ENCODE results near the gene TFEB. TPM values are rescaled to one million over a fixed set of nuclear protein-coding genes. Genes with fewer than 3 reads are reported as not detected.

Gene TFEB
- total and polyA plus RNA-seq, 4 donors = 1.1 to 6.2 (median 3.8) TPM

DNA sequence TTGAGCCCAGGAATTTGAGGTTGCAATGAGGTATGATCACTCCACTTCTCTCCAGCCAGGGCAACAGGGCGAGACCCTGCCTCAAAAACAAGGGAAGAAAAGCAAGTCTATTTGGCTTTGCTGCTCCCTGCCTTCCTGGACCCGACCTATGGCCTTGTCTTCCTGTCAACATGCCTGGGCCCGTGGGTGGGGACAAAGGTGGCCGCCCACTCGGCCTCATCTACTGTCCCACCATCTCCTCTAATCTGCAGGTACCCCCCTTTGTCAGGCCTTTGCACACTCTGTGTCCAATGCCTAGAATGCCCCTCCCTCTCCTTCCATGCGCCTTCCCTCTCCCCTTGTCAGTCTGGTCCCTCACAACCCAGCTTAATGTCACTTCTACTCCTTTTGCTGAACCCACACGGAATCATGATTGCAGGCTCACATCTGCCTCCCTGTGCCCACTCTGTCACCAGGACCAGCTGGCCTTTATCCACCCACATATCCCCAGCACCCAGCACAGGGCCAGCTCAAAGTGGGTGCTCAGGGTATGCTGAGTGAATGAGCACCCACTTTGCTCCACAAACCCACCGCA, 56.8 kb downstream of the TFEB start:
- Histone ChIP-seq H3K4me3 (ENCODE audit: low read depth in 1 of 3, low read length in 3 of 3) (no peak overlapping the region), H3K4me1 (ENCODE audit: control insufficient read depth in 4 of 4, insufficient read depth in 4 of 4, low read length in 3 of 4) (peaks cover 0 to 16% (median 8%) of the 10 kb centered on the region in 4 donors), H3K9me3 (ENCODE audit: control insufficient read depth in 4 of 4, low read length in 3 of 4) (no peaks in the 10 kb centered on the region), H3K36me3 (ENCODE audit: control insufficient read depth in 4 of 4, insufficient read depth in 3 of 4, low read depth in 1 of 4, low read length in 3 of 4) (no peaks in the 10 kb centered on the region), H3K27me3 (ENCODE audit: control insufficient read depth in 4 of 4, insufficient read depth in 4 of 4, low read length in 3 of 4) (peaks cover 0 to 3% (median 0%) of the 10 kb centered on the region in 4 donors), H3K9ac (ENCODE audit: low read depth in 1 of 2, low read length in 2 of 2) (no peak overlapping the region), H3K27ac (ENCODE audit: low read depth in 1 of 2, low read length in 2 of 2) (no peak overlapping the region)
- TF ChIP-seq, protein P1, sequence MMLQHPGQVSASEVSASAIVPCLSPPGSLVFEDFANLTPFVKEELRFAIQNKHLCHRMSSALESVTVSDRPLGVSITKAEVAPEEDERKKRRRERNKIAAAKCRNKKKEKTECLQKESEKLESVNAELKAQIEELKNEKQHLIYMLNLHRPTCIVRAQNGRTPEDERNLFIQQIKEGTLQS (IDR thresholded peaks at IDR 0.05) = no peak
- peak in 1 of 2 donors; percentile 29 for TF ChIP-seq HNF4A (conservative IDR thresholded peaks at IDR 0.05)
- no peak for DNase-seq (ENCODE audit: low spot score)
- 76% methylated on average over 8 of the region's 8 CpGs for WGBS

DNA sequence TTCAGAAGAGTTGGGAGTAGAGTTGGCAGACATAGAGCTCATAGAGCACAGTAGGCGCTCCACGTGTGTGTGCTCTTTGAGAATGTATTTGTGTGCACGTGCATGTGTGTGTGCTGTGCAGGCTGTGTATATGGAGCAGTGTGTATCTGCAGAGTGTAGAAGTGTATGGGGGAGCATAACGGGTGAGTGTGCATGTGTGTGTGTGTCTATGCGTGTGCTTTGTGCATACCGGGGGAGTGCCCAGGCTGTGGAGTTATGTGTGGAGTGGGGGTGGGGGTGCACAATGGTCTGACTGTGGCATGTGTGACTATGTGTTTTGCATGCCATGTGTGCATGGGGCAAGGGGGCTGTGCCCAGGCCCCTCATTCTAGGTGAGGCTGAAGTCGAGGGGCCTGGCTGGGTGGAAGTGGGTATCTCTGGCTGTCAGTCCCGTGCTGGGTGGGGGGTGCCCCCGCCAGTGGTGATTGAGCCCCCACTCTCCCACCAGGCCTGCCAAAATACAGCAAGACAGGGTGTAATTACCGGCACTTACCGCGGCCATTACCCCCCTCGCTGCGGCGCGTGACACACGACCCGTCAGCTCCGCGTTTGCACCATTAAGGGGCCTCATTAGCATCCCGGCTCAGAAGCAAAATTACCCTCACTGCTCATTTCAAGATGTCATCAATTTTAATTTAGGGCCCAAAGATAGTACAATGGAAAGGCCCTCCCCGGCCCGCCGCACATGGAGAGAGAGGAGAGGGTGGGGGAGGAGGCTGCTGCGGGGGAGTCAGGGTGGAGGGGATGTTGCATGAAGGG, 58.1 kb downstream of the TFEB start:
- no peak for DNase-seq (ENCODE audit: low spot score)
- H3K4me3 ChIP-seq (ENCODE audit: low read depth in 1 of 3, low read length in 3 of 3) = no peak overlapping the region
- TF ChIP-seq YY1 (IDR thresholded peaks at IDR 0.05) = no peak
- no peak for TF ChIP-seq GABPA (IDR thresholded peaks at IDR 0.05 in 1 of 2, conservative IDR thresholded peaks at IDR 0.05 in 1 of 2)
- no peak for TF ChIP-seq SP1 (IDR thresholded peaks at IDR 0.05)
- TF ChIP-seq NR2F2 (IDR thresholded peaks at IDR 0.05) = no peak
- TF ChIP-seq, protein P2, sequence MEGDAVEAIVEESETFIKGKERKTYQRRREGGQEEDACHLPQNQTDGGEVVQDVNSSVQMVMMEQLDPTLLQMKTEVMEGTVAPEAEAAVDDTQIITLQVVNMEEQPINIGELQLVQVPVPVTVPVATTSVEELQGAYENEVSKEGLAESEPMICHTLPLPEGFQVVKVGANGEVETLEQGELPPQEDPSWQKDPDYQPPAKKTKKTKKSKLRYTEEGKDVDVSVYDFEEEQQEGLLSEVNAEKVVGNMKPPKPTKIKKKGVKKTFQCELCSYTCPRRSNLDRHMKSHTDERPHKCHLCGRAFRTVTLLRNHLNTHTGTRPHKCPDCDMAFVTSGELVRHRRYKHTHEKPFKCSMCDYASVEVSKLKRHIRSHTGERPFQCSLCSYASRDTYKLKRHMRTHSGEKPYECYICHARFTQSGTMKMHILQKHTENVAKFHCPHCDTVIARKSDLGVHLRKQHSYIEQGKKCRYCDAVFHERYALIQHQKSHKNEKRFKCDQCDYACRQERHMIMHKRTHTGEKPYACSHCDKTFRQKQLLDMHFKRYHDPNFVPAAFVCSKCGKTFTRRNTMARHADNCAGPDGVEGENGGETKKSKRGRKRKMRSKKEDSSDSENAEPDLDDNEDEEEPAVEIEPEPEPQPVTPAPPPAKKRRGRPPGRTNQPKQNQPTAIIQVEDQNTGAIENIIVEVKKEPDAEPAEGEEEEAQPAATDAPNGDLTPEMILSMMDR (IDR thresholded peaks at IDR 0.05; ENCODE audit: low read depth, low read length, missing input control) = no peak
- TF ChIP-seq, protein P1 (IDR thresholded peaks at IDR 0.05) = no peak
- no peak for TF ChIP-seq EGR1 (IDR thresholded peaks at IDR 0.05; ENCODE audit: low read depth in 2 of 2)
- no peak for TF ChIP-seq RAD21 (IDR thresholded peaks at IDR 0.05)
- TF ChIP-seq JUND (IDR thresholded peaks at IDR 0.05) = no peak
- TF ChIP-seq HNF4G (IDR thresholded peaks at IDR 0.05) = no peak
- TF ChIP-seq, protein P3, sequence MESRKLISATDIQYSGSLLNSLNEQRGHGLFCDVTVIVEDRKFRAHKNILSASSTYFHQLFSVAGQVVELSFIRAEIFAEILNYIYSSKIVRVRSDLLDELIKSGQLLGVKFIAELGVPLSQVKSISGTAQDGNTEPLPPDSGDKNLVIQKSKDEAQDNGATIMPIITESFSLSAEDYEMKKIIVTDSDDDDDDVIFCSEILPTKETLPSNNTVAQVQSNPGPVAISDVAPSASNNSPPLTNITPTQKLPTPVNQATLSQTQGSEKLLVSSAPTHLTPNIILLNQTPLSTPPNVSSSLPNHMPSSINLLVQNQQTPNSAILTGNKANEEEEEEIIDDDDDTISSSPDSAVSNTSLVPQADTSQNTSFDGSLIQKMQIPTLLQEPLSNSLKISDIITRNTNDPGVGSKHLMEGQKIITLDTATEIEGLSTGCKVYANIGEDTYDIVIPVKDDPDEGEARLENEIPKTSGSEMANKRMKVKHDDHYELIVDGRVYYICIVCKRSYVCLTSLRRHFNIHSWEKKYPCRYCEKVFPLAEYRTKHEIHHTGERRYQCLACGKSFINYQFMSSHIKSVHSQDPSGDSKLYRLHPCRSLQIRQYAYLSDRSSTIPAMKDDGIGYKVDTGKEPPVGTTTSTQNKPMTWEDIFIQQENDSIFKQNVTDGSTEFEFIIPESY (IDR thresholded peaks at IDR 0.05) = no peak
- no peak for TF ChIP-seq TAF1 (conservative IDR thresholded peaks at IDR 0.05)
- TF ChIP-seq, protein P4, sequence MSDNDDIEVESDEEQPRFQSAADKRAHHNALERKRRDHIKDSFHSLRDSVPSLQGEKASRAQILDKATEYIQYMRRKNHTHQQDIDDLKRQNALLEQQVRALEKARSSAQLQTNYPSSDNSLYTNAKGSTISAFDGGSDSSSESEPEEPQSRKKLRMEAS (IDR thresholded peaks at IDR 0.05) = no peak
- TF ChIP-seq RXRA (IDR thresholded peaks at IDR 0.05) = no peak
- TF ChIP-seq, protein P5, sequence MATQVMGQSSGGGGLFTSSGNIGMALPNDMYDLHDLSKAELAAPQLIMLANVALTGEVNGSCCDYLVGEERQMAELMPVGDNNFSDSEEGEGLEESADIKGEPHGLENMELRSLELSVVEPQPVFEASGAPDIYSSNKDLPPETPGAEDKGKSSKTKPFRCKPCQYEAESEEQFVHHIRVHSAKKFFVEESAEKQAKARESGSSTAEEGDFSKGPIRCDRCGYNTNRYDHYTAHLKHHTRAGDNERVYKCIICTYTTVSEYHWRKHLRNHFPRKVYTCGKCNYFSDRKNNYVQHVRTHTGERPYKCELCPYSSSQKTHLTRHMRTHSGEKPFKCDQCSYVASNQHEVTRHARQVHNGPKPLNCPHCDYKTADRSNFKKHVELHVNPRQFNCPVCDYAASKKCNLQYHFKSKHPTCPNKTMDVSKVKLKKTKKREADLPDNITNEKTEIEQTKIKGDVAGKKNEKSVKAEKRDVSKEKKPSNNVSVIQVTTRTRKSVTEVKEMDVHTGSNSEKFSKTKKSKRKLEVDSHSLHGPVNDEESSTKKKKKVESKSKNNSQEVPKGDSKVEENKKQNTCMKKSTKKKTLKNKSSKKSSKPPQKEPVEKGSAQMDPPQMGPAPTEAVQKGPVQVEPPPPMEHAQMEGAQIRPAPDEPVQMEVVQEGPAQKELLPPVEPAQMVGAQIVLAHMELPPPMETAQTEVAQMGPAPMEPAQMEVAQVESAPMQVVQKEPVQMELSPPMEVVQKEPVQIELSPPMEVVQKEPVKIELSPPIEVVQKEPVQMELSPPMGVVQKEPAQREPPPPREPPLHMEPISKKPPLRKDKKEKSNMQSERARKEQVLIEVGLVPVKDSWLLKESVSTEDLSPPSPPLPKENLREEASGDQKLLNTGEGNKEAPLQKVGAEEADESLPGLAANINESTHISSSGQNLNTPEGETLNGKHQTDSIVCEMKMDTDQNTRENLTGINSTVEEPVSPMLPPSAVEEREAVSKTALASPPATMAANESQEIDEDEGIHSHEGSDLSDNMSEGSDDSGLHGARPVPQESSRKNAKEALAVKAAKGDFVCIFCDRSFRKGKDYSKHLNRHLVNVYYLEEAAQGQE (IDR thresholded peaks at IDR 0.05) = no peak
- TF ChIP-seq FOXA1 (IDR thresholded peaks at IDR 0.05) = no peak
- no peak for TF ChIP-seq HNF4A (conservative IDR thresholded peaks at IDR 0.05)
- no peak for TF ChIP-seq FOXA2 (IDR thresholded peaks at IDR 0.05)
- peaks cover 0 to 3% (median 0%) of the 10 kb centered on the region in 4 donors for H3K27me3 ChIP-seq (ENCODE audit: control insufficient read depth in 4 of 4, insufficient read depth in 4 of 4, low read length in 3 of 4)
- no peaks in the 10 kb centered on the region for H3K36me3 ChIP-seq (ENCODE audit: control insufficient read depth in 4 of 4, insufficient read depth in 3 of 4, low read depth in 1 of 4, low read length in 3 of 4)
- WGBS = 91% methylated on average over 25 of the region's 25 CpGs
- no peak overlapping the region for H3K27ac ChIP-seq (ENCODE audit: low read depth in 1 of 2, low read length in 2 of 2)
- no peak overlapping the region for H3K9ac ChIP-seq (ENCODE audit: low read depth in 1 of 2, low read length in 2 of 2)
- peaks cover 0 to 4% (median 2%) of the 10 kb centered on the region in 4 donors for H3K4me1 ChIP-seq (ENCODE audit: control insufficient read depth in 4 of 4, insufficient read depth in 4 of 4, low read length in 3 of 4)
- H3K9me3 ChIP-seq (ENCODE audit: control insufficient read depth in 4 of 4, low read length in 3 of 4) = no peaks in the 10 kb centered on the region

Measured in liver (tissue), 9 donors.